ENCODE data around the gene FGG. TPM values are rescaled to one million over a fixed set of nuclear protein-coding genes. Genes with fewer than 3 reads are reported as not detected.

FGG gene
- total RNA-seq, 1 experiment from 2014 or later = not detected

GRCh38 chr4:154634058-154634457 is 21.6 kb upstream of the FGG start:
- H2AFZ ChIP-seq = no peak overlapping the region
- H3K79me2 ChIP-seq (ENCODE audit: low read depth) = no peaks in the 10 kb centered on the region
- H3F3A ChIP-seq (ENCODE audit: insufficient read depth, low read depth) = no peaks in the 10 kb centered on the region
- no peaks in the 10 kb centered on the region for H3K4me1 ChIP-seq (replicated peaks; ENCODE audit: insufficient read depth)
- no peaks in the 10 kb centered on the region for H3K9me3 ChIP-seq (ENCODE audit: insufficient read depth, low read depth)
- ChIA-PET CTCF (no interaction called here), POLR2A (ENCODE audit: unreplicated experiment) (no interaction called here)
- TF ChIP-seq CTCF (conservative IDR thresholded peaks at IDR 0.05) (no peak), EZH2 (IDR thresholded peaks at IDR 0.05; ENCODE audit: low read depth) (no peak)
- no peaks in the 10 kb centered on the region for H3K9me2 ChIP-seq (ENCODE audit: insufficient read depth)
- intact Hi-C loops (cut with micrococcal nuclease; ENCODE audit: unreplicated experiment) = no loop called here
- no peak for DNase-seq
- H4K20me1 ChIP-seq (ENCODE audit: insufficient read depth) = no peaks in the 10 kb centered on the region
- H3K4me3 ChIP-seq = no peak overlapping the region
- H3K36me3 ChIP-seq (ENCODE audit: low read depth) = no peaks in the 10 kb centered on the region
- H3K4me2 ChIP-seq = no peak overlapping the region
- H3K27ac ChIP-seq = no peak overlapping the region
- H3K27me3 ChIP-seq (ENCODE audit: insufficient read depth, low read depth) = no peaks in the 10 kb centered on the region
- no TSS peak for BruUV-seq (replicated peaks)

GRCh38 chr4:154631828-154632227 is 19.4 kb upstream of the FGG start:
- POLR2A ChIA-PET (ENCODE audit: unreplicated experiment) = no interaction called here
- H3K79me2 ChIP-seq (ENCODE audit: low read depth) = no peaks in the 10 kb centered on the region
- no TSS peak for BruUV-seq (replicated peaks)
- no peak overlapping the region for H3K4me2 ChIP-seq
- intact Hi-C loops (cut with micrococcal nuclease; ENCODE audit: unreplicated experiment) = no loop called here
- no peak overlapping the region for H3K4me3 ChIP-seq
- H3K4me1 ChIP-seq (replicated peaks; ENCODE audit: insufficient read depth) = no peaks in the 10 kb centered on the region
- H3K27ac ChIP-seq = no peak overlapping the region
- no peaks in the 10 kb centered on the region for H3K9me2 ChIP-seq (ENCODE audit: insufficient read depth)
- H3K27me3 ChIP-seq (ENCODE audit: insufficient read depth, low read depth) = no peaks in the 10 kb centered on the region
- DNase-seq = no peak
- H3F3A ChIP-seq (ENCODE audit: insufficient read depth, low read depth) = no peaks in the 10 kb centered on the region
- no peak for TF ChIP-seq CTCF (conservative IDR thresholded peaks at IDR 0.05)
- TF ChIP-seq EZH2 (IDR thresholded peaks at IDR 0.05; ENCODE audit: low read depth) = no peak
- CTCF ChIA-PET = no interaction called here
- H4K20me1 ChIP-seq (ENCODE audit: insufficient read depth) = no peaks in the 10 kb centered on the region
- H3K9me3 ChIP-seq (ENCODE audit: insufficient read depth, low read depth) = no peaks in the 10 kb centered on the region
- no peaks in the 10 kb centered on the region for H3K36me3 ChIP-seq (ENCODE audit: low read depth)
- H2AFZ ChIP-seq = no peak overlapping the region

- Histone ChIP-seq H3K79me2 (ENCODE audit: low read depth) (no peaks in the 10 kb centered on the region), H3K27ac (no peak overlapping the region), H3F3A (ENCODE audit: insufficient read depth, low read depth) (no peaks in the 10 kb centered on the region), H3K9me3 (ENCODE audit: insufficient read depth, low read depth) (no peaks in the 10 kb centered on the region), H3K4me2 (no peak overlapping the region), H3K4me3 (no peak overlapping the region), H4K20me1 (ENCODE audit: insufficient read depth) (no peaks in the 10 kb centered on the region), H3K4me1 (replicated peaks; ENCODE audit: insufficient read depth) (no peaks in the 10 kb centered on the region), H2AFZ (no peak overlapping the region), H3K27me3 (ENCODE audit: insufficient read depth, low read depth) (no peaks in the 10 kb centered on the region), H3K9me2 (ENCODE audit: insufficient read depth) (no peaks in the 10 kb centered on the region), H3K36me3 (ENCODE audit: low read depth) (no peaks in the 10 kb centered on the region)
- intact Hi-C loops (cut with micrococcal nuclease; ENCODE audit: unreplicated experiment) = no loop called here
- ChIA-PET POLR2A (ENCODE audit: unreplicated experiment) (no interaction called here), CTCF (no interaction called here)
- DNase-seq = no peak
- TF ChIP-seq CTCF (conservative IDR thresholded peaks at IDR 0.05) (no peak), EZH2 (IDR thresholded peaks at IDR 0.05; ENCODE audit: low read depth) (no peak)
- no TSS peak for BruUV-seq (replicated peaks)
Observed at GRCh38 chr4:154630324-154630723, 17.9 kb upstream of the FGG start.

Data from PC-9 (cell line).